SK-N-DZ (cell line): ENCODE results near the gene CDCP2.

ENCODE experiments used
- DNase-seq: peaks from one replicate; pipeline ENCODE4 v3.0.0-alpha.2; 2015; ENCODE audit warnings: low spot score
- small RNA-seq, 2 experiments: library from RNA; depleted of rRNA; stranded (forward); fragments of <200 nt; gene quantifications; one replicate each; pipeline ENCODE3, GENCODE V24; 2014

CDCP2 gene

GRCh38 chr1:54094001-54094729 lies 58.6 kb downstream of the CDCP2 start:
- DNase-seq = no peak

GRCh38 chr1:54091666-54092065 lies 61.1 kb downstream of the CDCP2 start:
- DNase-seq = no peak

GRCh38 chr1:54088385-54088784 lies 64.4 kb downstream of the CDCP2 start:
- no peak for DNase-seq

GRCh38 chr1:54086754-54087153 lies 66.0 kb downstream of the CDCP2 start:
- DNase-seq = no peak

GRCh38 chr1:54084794-54085193 lies 68.0 kb downstream of the CDCP2 start:
- DNase-seq = no peak

Small RNAs within 50 kb of the gene (small RNA-seq; reads per million reads assigned to genes)
- gene AL353898.1 (0 reads per million in 2 experiments), gene AL353898.2 (0 reads per million in 2 experiments)
